Measurements from ENCODE around the gene TMEM109.

TMEM109 gene

GRCh38 chr11:60933416-60934123, 19.6 kb downstream of the TMEM109 start:
- H3K4me3 ChIP-seq (ENCODE audit: insufficient read length, low read depth), result no peak overlapping the region
- H3K9me3 ChIP-seq (ENCODE audit: insufficient read depth, low read length), result no peaks in the 10 kb centered on the region
- H3K27me3 ChIP-seq (ENCODE audit: insufficient read depth, insufficient read length), result no peaks in the 10 kb centered on the region
- H3K36me3 ChIP-seq (ENCODE audit: insufficient read depth, insufficient read length, low read length), result peaks cover 92% of the 10 kb centered on the region
- no peak overlapping the region for H3K9ac ChIP-seq (ENCODE audit: insufficient read length, low read depth)
- TF ChIP-seq ZNF274 (IDR thresholded peaks at IDR 0.05; ENCODE audit: low read depth, low read length) (no peak), YY1 (IDR thresholded peaks at IDR 0.05; ENCODE audit: insufficient read depth, insufficient read length) (no peak), SUZ12 (IDR thresholded peaks at IDR 0.05; ENCODE audit: extremely low read depth, insufficient read depth, insufficient read length) (no peak)
- no peak for DNase-seq (ENCODE audit: low read depth, low spot score)
- peaks cover 19% of the 10 kb centered on the region for H3K4me1 ChIP-seq (ENCODE audit: insufficient read depth, insufficient read length)

DNA sequence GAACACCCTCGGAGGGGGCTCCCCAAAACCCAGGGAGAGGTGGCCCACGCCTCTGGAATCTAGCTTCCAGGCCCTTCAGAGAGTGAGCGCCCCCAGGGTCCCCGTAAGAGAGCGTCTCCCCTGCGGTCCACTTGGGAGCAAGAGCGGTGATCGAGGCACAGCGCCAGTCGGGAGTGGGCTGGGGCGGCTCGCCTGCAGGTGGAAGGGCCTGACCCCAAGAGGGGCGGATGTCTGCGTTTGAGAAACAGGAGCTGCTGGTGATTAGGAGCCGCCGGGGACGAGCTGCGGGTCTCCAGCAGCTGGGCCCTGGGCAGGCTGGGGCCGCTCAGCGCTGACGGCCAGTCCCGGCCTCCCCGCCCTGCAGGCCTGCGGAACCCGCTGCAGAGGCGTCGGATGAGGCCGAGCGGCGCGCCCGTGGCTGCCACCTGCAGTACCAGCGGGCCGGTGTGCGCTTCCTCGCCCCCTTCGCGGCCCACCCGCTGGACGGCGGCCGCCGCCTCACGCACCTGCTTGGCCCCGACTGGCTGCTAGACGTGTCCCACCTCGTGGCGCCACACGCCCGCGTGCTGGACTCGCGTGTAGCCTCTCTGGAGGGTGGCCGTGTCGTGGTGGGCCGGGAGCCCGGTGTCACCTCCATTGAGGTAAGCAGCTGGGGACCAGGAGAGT, 20.3 kb downstream of the TMEM109 start:
- Histone ChIP-seq H3K9ac (ENCODE audit: insufficient read length, low read depth) (no peak overlapping the region), H3K4me1 (ENCODE audit: insufficient read depth, insufficient read length) (peaks cover 19% of the 10 kb centered on the region), H3K9me3 (ENCODE audit: insufficient read depth, low read length) (no peaks in the 10 kb centered on the region), H3K4me3 (ENCODE audit: insufficient read length, low read depth) (no peak overlapping the region), H3K27me3 (ENCODE audit: insufficient read depth, insufficient read length) (no peaks in the 10 kb centered on the region), H3K36me3 (ENCODE audit: insufficient read depth, insufficient read length, low read length) (peaks cover 88% of the 10 kb centered on the region)
- DNase-seq (ENCODE audit: low read depth, low spot score), result no peak
- TF ChIP-seq YY1 (IDR thresholded peaks at IDR 0.05; ENCODE audit: insufficient read depth, insufficient read length) (no peak), SUZ12 (IDR thresholded peaks at IDR 0.05; ENCODE audit: extremely low read depth, insufficient read depth, insufficient read length) (no peak), ZNF274 (IDR thresholded peaks at IDR 0.05; ENCODE audit: low read depth, low read length) (no peak)

DNA sequence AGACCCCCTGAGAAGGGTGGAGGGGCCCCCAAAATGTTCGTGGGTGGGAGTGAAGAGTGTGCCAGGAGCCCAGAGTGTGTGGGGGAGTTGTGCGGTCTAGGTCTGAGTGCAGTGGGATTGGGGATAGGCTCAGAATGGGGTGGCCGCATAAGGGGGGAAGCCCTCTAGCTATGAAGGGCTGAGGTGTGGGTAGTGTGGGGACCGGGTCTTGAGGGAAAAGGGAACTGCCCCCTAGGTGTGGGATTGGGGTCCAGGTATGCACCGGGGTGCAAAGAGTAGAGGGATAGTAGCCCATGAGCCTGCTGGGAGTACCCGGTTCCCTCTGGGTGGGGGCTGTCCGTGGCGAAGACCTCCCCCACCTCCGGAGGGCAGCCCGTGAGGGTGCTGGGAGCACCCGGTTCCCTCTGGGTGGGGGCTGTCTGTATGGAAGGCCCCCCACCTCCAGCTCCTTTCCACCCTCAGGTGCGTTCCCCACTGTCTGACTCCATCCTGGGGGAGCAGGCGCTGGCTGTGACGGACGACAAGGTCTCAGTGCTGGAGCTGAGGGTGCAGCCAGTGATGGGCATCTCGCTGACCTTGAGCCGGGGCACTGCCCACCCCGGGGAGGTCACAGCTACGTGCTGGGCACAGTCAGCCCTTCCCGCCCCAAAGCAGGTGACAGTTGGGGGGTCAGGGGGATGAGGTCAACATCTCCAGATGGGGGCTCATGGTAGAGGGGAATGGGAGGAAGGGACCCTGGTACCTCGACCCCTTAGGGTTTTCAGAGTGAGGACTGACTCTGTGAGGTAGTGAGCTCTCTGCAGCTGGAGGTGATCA, 21.0 kb downstream of the TMEM109 start:
- Histone ChIP-seq H3K27me3 (ENCODE audit: insufficient read depth, insufficient read length) (no peaks in the 10 kb centered on the region), H3K36me3 (ENCODE audit: insufficient read depth, insufficient read length, low read length) (peaks cover 84% of the 10 kb centered on the region), H3K4me1 (ENCODE audit: insufficient read depth, insufficient read length) (peaks cover 19% of the 10 kb centered on the region), H3K9me3 (ENCODE audit: insufficient read depth, low read length) (no peaks in the 10 kb centered on the region), H3K9ac (ENCODE audit: insufficient read length, low read depth) (no peak overlapping the region), H3K4me3 (ENCODE audit: insufficient read length, low read depth) (no peak overlapping the region)
- TF ChIP-seq SUZ12 (IDR thresholded peaks at IDR 0.05; ENCODE audit: extremely low read depth, insufficient read depth, insufficient read length), result no peak
- TF ChIP-seq ZNF274 (IDR thresholded peaks at IDR 0.05; ENCODE audit: low read depth, low read length), result no peak
- TF ChIP-seq YY1 (IDR thresholded peaks at IDR 0.05; ENCODE audit: insufficient read depth, insufficient read length), result no peak
- DNase-seq (ENCODE audit: low read depth, low spot score), result no peak

GRCh38 chr11:60935676-60936442, 21.9 kb downstream of the TMEM109 start:
- TF ChIP-seq YY1 (IDR thresholded peaks at IDR 0.05; ENCODE audit: insufficient read depth, insufficient read length) (no peak), SUZ12 (IDR thresholded peaks at IDR 0.05; ENCODE audit: extremely low read depth, insufficient read depth, insufficient read length) (no peak), ZNF274 (IDR thresholded peaks at IDR 0.05; ENCODE audit: low read depth, low read length) (no peak)
- Histone ChIP-seq H3K9me3 (ENCODE audit: insufficient read depth, low read length) (no peaks in the 10 kb centered on the region), H3K9ac (ENCODE audit: insufficient read length, low read depth) (no peak overlapping the region), H3K36me3 (ENCODE audit: insufficient read depth, insufficient read length, low read length) (peaks cover 75% of the 10 kb centered on the region), H3K4me1 (ENCODE audit: insufficient read depth, insufficient read length) (peaks cover 19% of the 10 kb centered on the region), H3K27me3 (ENCODE audit: insufficient read depth, insufficient read length) (no peaks in the 10 kb centered on the region), H3K4me3 (ENCODE audit: insufficient read length, low read depth) (no peak overlapping the region)
- no peak for DNase-seq (ENCODE audit: low read depth, low spot score)

DNA sequence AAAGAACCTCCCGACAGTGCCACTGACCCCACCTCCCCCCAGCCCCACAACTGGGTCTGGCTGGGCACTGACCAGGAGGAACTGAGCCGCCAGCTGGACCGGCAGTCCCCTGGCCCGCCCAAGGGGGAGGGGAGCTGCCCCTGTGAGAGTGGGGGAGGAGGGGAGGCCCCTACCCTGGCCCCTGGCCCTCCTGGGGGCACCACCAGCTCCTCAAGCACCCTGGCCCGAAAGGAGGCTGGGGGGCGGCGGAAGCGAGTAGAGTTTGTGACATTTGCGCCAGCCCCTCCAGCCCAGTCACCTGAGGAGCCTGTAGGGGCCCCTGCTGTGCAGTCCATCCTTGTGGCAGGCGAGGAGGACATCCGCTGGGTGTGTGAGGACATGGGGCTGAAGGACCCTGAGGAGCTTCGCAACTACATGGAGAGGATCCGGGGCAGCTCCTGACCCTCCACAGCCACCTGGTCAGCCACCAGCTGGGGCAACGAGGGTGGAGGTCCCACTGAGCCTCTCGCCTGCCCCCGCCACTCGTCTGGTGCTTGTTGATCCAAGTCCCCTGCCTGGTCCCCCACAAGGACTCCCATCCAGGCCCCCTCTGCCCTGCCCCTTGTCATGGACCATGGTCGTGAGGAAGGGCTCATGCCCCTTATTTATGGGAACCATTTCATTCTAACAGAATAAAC, 22.6 kb downstream of the TMEM109 start:
- Histone ChIP-seq H3K9me3 (ENCODE audit: insufficient read depth, low read length) (no peaks in the 10 kb centered on the region), H3K27me3 (ENCODE audit: insufficient read depth, insufficient read length) (no peaks in the 10 kb centered on the region), H3K4me3 (ENCODE audit: insufficient read length, low read depth) (no peak overlapping the region), H3K9ac (ENCODE audit: insufficient read length, low read depth) (no peak overlapping the region), H3K36me3 (ENCODE audit: insufficient read depth, insufficient read length, low read length) (peaks cover 68% of the 10 kb centered on the region), H3K4me1 (ENCODE audit: insufficient read depth, insufficient read length) (peaks cover 17% of the 10 kb centered on the region)
- TF ChIP-seq YY1 (IDR thresholded peaks at IDR 0.05; ENCODE audit: insufficient read depth, insufficient read length), result no peak
- TF ChIP-seq ZNF274 (IDR thresholded peaks at IDR 0.05; ENCODE audit: low read depth, low read length), result no peak
- TF ChIP-seq SUZ12 (IDR thresholded peaks at IDR 0.05; ENCODE audit: extremely low read depth, insufficient read depth, insufficient read length), result no peak
- DNase-seq (ENCODE audit: low read depth, low spot score), result no peak

GRCh38 chr11:60937144-60937527, 23.2 kb downstream of the TMEM109 start:
- H3K4me3 ChIP-seq (ENCODE audit: insufficient read length, low read depth), result no peak overlapping the region
- no peak for TF ChIP-seq YY1 (IDR thresholded peaks at IDR 0.05; ENCODE audit: insufficient read depth, insufficient read length)
- TF ChIP-seq ZNF274 (IDR thresholded peaks at IDR 0.05; ENCODE audit: low read depth, low read length), result no peak
- no peak for TF ChIP-seq SUZ12 (IDR thresholded peaks at IDR 0.05; ENCODE audit: extremely low read depth, insufficient read depth, insufficient read length)
- peaks cover 12% of the 10 kb centered on the region for H3K4me1 ChIP-seq (ENCODE audit: insufficient read depth, insufficient read length)
- H3K9ac ChIP-seq (ENCODE audit: insufficient read length, low read depth), result no peak overlapping the region
- no peak for DNase-seq (ENCODE audit: low read depth, low spot score)
- H3K36me3 ChIP-seq (ENCODE audit: insufficient read depth, insufficient read length, low read length), result peaks cover 65% of the 10 kb centered on the region
- H3K9me3 ChIP-seq (ENCODE audit: insufficient read depth, low read length), result no peaks in the 10 kb centered on the region
- no peaks in the 10 kb centered on the region for H3K27me3 ChIP-seq (ENCODE audit: insufficient read depth, insufficient read length)
